GM12878 (cell line): ENCODE results near the gene ACTL8. TPM values are rescaled to one million over a fixed set of nuclear protein-coding genes. Genes with fewer than 3 reads are reported as not detected.

Experiments used
- ATAC-seq: fragments of 200-7000 bp; cut with Tn5 transposase; 3 replicates; pipeline ENCODE4 v1.9.1; 2020; ENCODE audit warnings: mild to moderate bottlenecking, moderate library complexity
- BruUV-seq: library from RNA; stranded (reverse); fragments of 400-500 nt; replicated peaks from 2 replicates; lab custom pipeline; 2021; lab: Mats Ljungman, UMichigan
- CTCF ChIA-PET: fragments of 300-600 bp; sonication (Branson Sonifier 250); formaldehyde crosslinking; extraction: SDS; loops from one replicate; lab custom pipeline; 2021; ENCODE audit warnings: inconsistent platforms; lab: Yijun Ruan, JAX
- POLR2A ChIA-PET: fragments of 350-600 bp; formaldehyde crosslinking; extraction: SDS; loops from one replicate; lab custom pipeline; 2021; ENCODE audit warnings: inconsistent platforms; lab: Charles Lee
- RAD21 ChIA-PET: fragments of 300-600 bp; sonication (Branson Sonifier 250); formaldehyde crosslinking; loops from one replicate; lab custom pipeline; 2023; ENCODE audit warnings: antibody characterized with exemption; ENCODE audit not compliant: unreplicated experiment; lab: Charles Lee
- SMC1A ChIA-PET: fragments of 300-600 bp; sonication (Branson Sonifier 250); formaldehyde crosslinking; loops from one replicate; lab custom pipeline; 2023; ENCODE audit not compliant: unreplicated experiment, uncharacterized antibody; lab: Charles Lee
- DNase-seq: peaks from one replicate; pipeline ENCODE4 v3.0.0-alpha.2; 2011; ENCODE audit warnings: low read depth, low spot score
- FAIRE-seq: peaks from 3 replicates; lab custom pipeline; 2011; peaks lifted over from hg19 to GRCh38; lab: Jason Lieb, UNC
- H2AFZ ChIP-seq: 2 replicates; pipeline ENCODE4 v1.6.0; 2011; ENCODE audit warnings: low read depth, low read length, control low read depth; ENCODE audit not compliant: control insufficient read depth
- H3K27ac ChIP-seq: 2 replicates; pipeline ENCODE4 v1.5.1; 2011; ENCODE audit warnings: control low read depth; ENCODE audit not compliant: control insufficient read depth, insufficient read depth
- H3K27me3 ChIP-seq, 2 experiments: replicated peaks in 1 of 2; 2 replicates each; pipeline versions ENCODE4 v1.6.0 to v1.6.1; 2011; ENCODE audit warnings: low read length in 1 of 2; ENCODE audit not compliant: control insufficient read depth in 2 of 2, insufficient read depth in 2 of 2
- H3K36me3 ChIP-seq, 2 experiments: 2 replicates each; pipeline ENCODE4 v1.5.1; 2011; ENCODE audit warnings: low read length in 1 of 2; ENCODE audit not compliant: control insufficient read depth in 2 of 2, insufficient read depth in 2 of 2
- H3K4me1 ChIP-seq: 2 replicates; pipeline ENCODE4 v1.6.1; 2011; ENCODE audit warnings: mild to moderate bottlenecking, low read length, moderate library complexity, mixed read lengths; ENCODE audit not compliant: control insufficient read depth, insufficient read depth
- H3K4me2 ChIP-seq: 2 replicates; pipeline ENCODE4 v1.6.0; 2011; ENCODE audit warnings: control low read depth; ENCODE audit not compliant: control insufficient read depth, insufficient read depth
- H3K4me3 ChIP-seq: fragments of 200-600 bp; sonication (generic); 2 replicates; pipeline ENCODE4 v1.5.1; 2016
- H3K79me2 ChIP-seq: 2 replicates; pipeline ENCODE4 v1.6.0; 2011; ENCODE audit warnings: low read length; ENCODE audit not compliant: control insufficient read depth, insufficient read depth
- H3K9ac ChIP-seq: 2 replicates; pipeline ENCODE4 v1.8.0; 2011; ENCODE audit warnings: low read length, control low read depth, mixed read lengths; ENCODE audit not compliant: control insufficient read depth, insufficient read depth
- H3K9me3 ChIP-seq: replicated peaks from 3 replicates; pipeline ENCODE4 v1.5.1; 2011; ENCODE audit warnings: mild to moderate bottlenecking, low read length; ENCODE audit not compliant: control insufficient read depth, insufficient read depth
- H4K20me1 ChIP-seq: 2 replicates; pipeline ENCODE4 v1.6.0; 2011; ENCODE audit not compliant: control insufficient read depth, insufficient read depth
- EP300 ChIP-seq, 2 experiments: fragments of 150-350 bp in 1 of 2; IDR thresholded peaks; 2 replicates each; pipeline ENCODE4 v1.6.1; 2011 to 2012; ENCODE audit warnings: low read depth in 2 of 2, low read length in 2 of 2, borderline replicate concordance in 1 of 2, improper control_type of control experiment in 1 of 2, inconsistent platforms in 1 of 2; ENCODE audit not compliant: control insufficient read depth in 1 of 2
- HDAC2 ChIP-seq: fragments of 200-600 bp; sonication (generic); IDR thresholded peaks from 2 replicates; pipeline ENCODE4 v1.6.1; 2017
- HDGF ChIP-seq: fragments of 450-650 bp; IDR thresholded peaks from 2 replicates; pipeline ENCODE4 v1.6.1; 2016; ENCODE audit warnings: antibody characterized with exemption
- KDM1A ChIP-seq: fragments of 200-600 bp; sonication (generic); IDR thresholded peaks from 2 replicates; pipeline ENCODE4 v1.6.1; 2016; ENCODE audit warnings: borderline replicate concordance
- KLF5 ChIP-seq: fragments of 450-650 bp; IDR thresholded peaks from 2 replicates; pipeline ENCODE4 v1.6.1; 2014; ENCODE audit warnings: mild to moderate bottlenecking; ENCODE audit not compliant: partially characterized antibody
- NR2C2 ChIP-seq: IDR thresholded peaks from 2 replicates; pipeline ENCODE4 v1.6.1; 2011; ENCODE audit warnings: borderline replicate concordance, low read depth; ENCODE audit not compliant: control insufficient read depth, insufficient read length
- NRF1 ChIP-seq: conservative IDR thresholded peaks from 2 replicates; pipeline ENCODE4 v1.6.1; 2011; ENCODE audit warnings: mild to moderate bottlenecking, low read depth, low read length, improper control_type of control experiment
- PAX8 ChIP-seq: fragments of 450-650 bp; IDR thresholded peaks from 2 replicates; pipeline ENCODE4 v1.6.1; 2017; ENCODE audit warnings: mild to moderate bottlenecking, moderate library complexity
- SUZ12 ChIP-seq: fragments of 200-600 bp; sonication (generic); IDR thresholded peaks from one replicate; pipeline ENCODE4 v1.6.1; 2018; ENCODE audit warnings: antibody characterized with exemption, mild to moderate bottlenecking; ENCODE audit not compliant: unreplicated experiment
- YBX1 ChIP-seq: fragments of 450-650 bp; IDR thresholded peaks from 2 replicates; pipeline ENCODE4 v1.6.1; 2016; ENCODE audit warnings: antibody characterized with exemption
- WGBS: methylation state at CpG from one replicate; pipeline ENCODE4 v1.1.6; 2016; ENCODE audit warnings: low lambda C conversion rate; ENCODE audit not compliant: insufficient replicate concordance, insufficient coverage; ENCODE audit errors: missing lambda C conversion rate; 5-methylcytosine and 5-hydroxymethylcytosine counted together
- in situ Hi-C: fragments of 300-500 bp; cut with MboI; formaldehyde crosslinking; loops from 9 replicates; pipeline ENCODE4 v1.14.3; 2018; ENCODE audit warnings: mixed read lengths
- intact Hi-C: fragments of 100-400 bp; cut with micrococcal nuclease; formaldehyde crosslinking; loops from one replicate; pipeline ENCODE4 v1.14.2; 2022; ENCODE audit not compliant: unreplicated experiment
- polyA plus RNA-seq, 11 experiments: library from polyadenylated mRNA; depleted of rRNA in 4 of 11; unstranded in 6 of 11; stranded (reverse) in 5 of 11; fragments of >200 nt; fragmentation: Nextera tagmentation in 4 of 11; fragmentation: Illumina TruSeq in 1 of 11; extraction: Ambion mirVana in 4 of 11; extraction: Trizol in 1 of 11; gene quantifications; 1 replicate in 1 of 11; 2 replicates in 10 of 11; pipeline versions ENCODE4 v1.2.1 to v1.2.3, GENCODE V29; 2011 to 2016; ENCODE audit warnings: inconsistent platforms in 2 of 11, missing spikeins in 2 of 11, low read depth in 1 of 11
- total RNA-seq, 4 experiments: library from RNA; depleted of rRNA in 3 of 4; stranded (reverse); fragments of >200 nt in 3 of 4; fragmentation: Illumina TruSeq in 1 of 4; extraction: Trizol in 1 of 4; gene quantifications; 2 replicates each; pipeline versions ENCODE4 v1.2.1 to v1.2.3, GENCODE V29; 2013 to 2021
- TF ChIP-seq, protein P1 (sequence below): IDR thresholded peaks from 2 replicates; pipeline ENCODE4 v1.6.1; 2011; ENCODE audit warnings: mild to moderate bottlenecking, low read depth, low read length, moderate library complexity; ENCODE audit not compliant: insufficient replicate concordance
- TF ChIP-seq, protein P2 (sequence below), 3 experiments: IDR thresholded peaks in 2 of 3; conservative IDR thresholded peaks in 1 of 3; 2 replicates each; pipeline ENCODE4 v1.5.1; 2011; ENCODE audit warnings: low read depth in 3 of 3, low read length in 3 of 3, mild to moderate bottlenecking in 3 of 3, control low read depth in 2 of 3, moderate library complexity in 2 of 3, inconsistent platforms in 1 of 3, mixed read lengths in 1 of 3; ENCODE audit not compliant: control insufficient read depth in 2 of 3, insufficient read depth in 1 of 3; ENCODE audit errors: extremely low read depth in 1 of 3

Gene ACTL8
- total and polyA plus RNA-seq, 10 of the 15 experiments (the other 5 are each of a cell fraction or from before 2014, with no cell fraction given): 0.05 to 0.27 TPM; not detected in 8

DNA sequence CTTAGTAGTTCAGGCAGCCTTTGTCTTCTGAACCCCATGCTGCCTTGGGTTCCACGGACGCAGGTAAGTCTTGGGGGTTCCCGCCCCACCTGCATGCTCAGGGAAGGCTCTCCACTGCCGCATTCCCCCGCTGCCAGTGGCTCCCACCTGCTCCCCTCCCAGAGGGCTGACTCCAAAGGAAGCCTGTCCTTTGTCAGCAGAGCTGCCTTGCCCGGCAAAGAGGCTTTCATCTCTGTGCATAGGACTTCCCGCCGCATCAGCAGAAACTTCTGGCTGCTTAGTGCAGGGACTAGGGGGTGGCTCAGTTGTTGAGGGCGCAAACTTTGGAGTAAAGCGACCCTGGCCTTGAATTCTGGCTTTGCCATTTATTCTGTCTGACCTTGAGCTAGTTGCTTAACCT lies 25.2 kb upstream of the ACTL8 start (continued):
- TF ChIP-seq, protein P1, sequence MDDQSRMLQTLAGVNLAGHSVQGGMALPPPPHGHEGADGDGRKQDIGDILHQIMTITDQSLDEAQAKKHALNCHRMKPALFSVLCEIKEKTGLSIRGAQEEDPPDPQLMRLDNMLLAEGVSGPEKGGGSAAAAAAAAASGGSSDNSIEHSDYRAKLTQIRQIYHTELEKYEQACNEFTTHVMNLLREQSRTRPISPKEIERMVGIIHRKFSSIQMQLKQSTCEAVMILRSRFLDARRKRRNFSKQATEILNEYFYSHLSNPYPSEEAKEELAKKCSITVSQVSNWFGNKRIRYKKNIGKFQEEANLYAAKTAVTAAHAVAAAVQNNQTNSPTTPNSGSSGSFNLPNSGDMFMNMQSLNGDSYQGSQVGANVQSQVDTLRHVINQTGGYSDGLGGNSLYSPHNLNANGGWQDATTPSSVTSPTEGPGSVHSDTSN: no peak

DNA sequence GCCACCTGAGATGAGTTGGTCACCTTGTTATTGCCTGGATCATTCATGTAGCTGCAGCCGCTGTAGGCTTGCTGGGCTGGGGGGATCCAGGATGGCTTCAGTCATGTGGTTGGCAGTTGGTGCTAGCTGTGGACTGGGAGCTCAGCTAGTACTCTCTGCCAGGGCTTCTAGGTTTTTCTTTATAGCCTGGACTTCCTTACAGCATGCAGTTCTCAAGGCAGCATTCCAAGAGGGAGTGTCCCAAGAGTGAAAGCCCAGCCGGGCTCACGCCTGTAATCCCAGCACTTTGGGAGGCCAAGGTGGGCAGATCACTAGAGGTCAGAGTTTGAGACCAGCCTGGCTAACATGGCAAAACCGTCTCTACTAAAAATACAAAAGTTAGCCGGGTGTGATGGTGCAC lies 23.7 kb upstream of the ACTL8 start:
- no peaks in the 10 kb centered on the region for H3K79me2 ChIP-seq
- POLR2A ChIA-PET: no interaction called here
- intact Hi-C loops: no loop called here
- no peak for DNase-seq
- no peaks in the 10 kb centered on the region for H3K9me3 ChIP-seq
- no peak overlapping the region for H3K4me2 ChIP-seq
- no peak overlapping the region for H3K9ac ChIP-seq
- FAIRE-seq: no peak
- no peak for TF ChIP-seq EP300 (IDR thresholded peaks at IDR 0.05; ENCODE audit: borderline replicate concordance in 1 of 2, control insufficient read depth in 1 of 2, low read depth in 2 of 2, low read length in 2 of 2)
- no peak for TF ChIP-seq NR2C2
- TF ChIP-seq KLF5: no peak
- TF ChIP-seq NRF1: no peak
- no peak for TF ChIP-seq HDGF
- no peak for TF ChIP-seq HDAC2
- TF ChIP-seq, protein P2, sequence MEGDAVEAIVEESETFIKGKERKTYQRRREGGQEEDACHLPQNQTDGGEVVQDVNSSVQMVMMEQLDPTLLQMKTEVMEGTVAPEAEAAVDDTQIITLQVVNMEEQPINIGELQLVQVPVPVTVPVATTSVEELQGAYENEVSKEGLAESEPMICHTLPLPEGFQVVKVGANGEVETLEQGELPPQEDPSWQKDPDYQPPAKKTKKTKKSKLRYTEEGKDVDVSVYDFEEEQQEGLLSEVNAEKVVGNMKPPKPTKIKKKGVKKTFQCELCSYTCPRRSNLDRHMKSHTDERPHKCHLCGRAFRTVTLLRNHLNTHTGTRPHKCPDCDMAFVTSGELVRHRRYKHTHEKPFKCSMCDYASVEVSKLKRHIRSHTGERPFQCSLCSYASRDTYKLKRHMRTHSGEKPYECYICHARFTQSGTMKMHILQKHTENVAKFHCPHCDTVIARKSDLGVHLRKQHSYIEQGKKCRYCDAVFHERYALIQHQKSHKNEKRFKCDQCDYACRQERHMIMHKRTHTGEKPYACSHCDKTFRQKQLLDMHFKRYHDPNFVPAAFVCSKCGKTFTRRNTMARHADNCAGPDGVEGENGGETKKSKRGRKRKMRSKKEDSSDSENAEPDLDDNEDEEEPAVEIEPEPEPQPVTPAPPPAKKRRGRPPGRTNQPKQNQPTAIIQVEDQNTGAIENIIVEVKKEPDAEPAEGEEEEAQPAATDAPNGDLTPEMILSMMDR (IDR thresholded peaks at IDR 0.05 in 2 of 3, conservative IDR thresholded peaks at IDR 0.05 in 1 of 3; ENCODE audit: control insufficient read depth in 2 of 3, extremely low read depth in 1 of 3, insufficient read depth in 1 of 3, low read depth in 3 of 3, low read length in 3 of 3): no peak
- TF ChIP-seq, protein P1: no peak
- no peak for TF ChIP-seq KDM1A
- no peak for TF ChIP-seq SUZ12
- no peak for TF ChIP-seq YBX1
- TF ChIP-seq PAX8: no peak
- TF ChIP-seq, all 136 proteins: peak for 0
- H3K4me1 ChIP-seq: no peaks in the 10 kb centered on the region
- ChIA-PET RAD21 (no interaction called here), CTCF (no interaction called here), SMC1A (no interaction called here)
- no peaks in the 10 kb centered on the region for H3K27me3 ChIP-seq
- no peaks in the 10 kb centered on the region for H3K36me3 ChIP-seq
- no peak overlapping the region for H2AFZ ChIP-seq
- no TSS peak for BruUV-seq
- 10% methylated on average over 5 of the region's 5 CpGs for whole genome bisulfite sequencing
- no peak overlapping the region for H3K4me3 ChIP-seq
- H3K27ac ChIP-seq: no peak overlapping the region
- in situ Hi-C loops: no loop called here
- no peak for ATAC-seq
- no peaks in the 10 kb centered on the region for H4K20me1 ChIP-seq
